GM20431 (cell line): Measurements from ENCODE around the gene BRMS1.
"Not testable (repeated sequence)": the region's sequence is repeated elsewhere in the genome, so short reads cannot be mapped to it uniquely, and the experiment has no call there.

Source experiments
- in situ Hi-C: fragments of 300-500 bp; cut with MseI, MboI; formaldehyde crosslinking; loops from one replicate; pipeline ENCODE4 v1.15.0; 2020; ENCODE audit warnings: low sequenced_read_pairs; ENCODE audit not compliant: unreplicated experiment

BRMS1 gene

GRCh38 chr11:66326261-66327111, 18.4 kb downstream of the BRMS1 start:
- in situ Hi-C loops, result no loop called here

- in situ Hi-C loops, result no loop called here
Observed at GRCh38 chr11:66325263-66325671, 19.6 kb downstream of the BRMS1 start.

- in situ Hi-C loops, result no loop called here
Observed at GRCh38 chr11:66324664-66325063, 20.2 kb downstream of the BRMS1 start.

GRCh38 chr11:66323684-66324083, 21.2 kb downstream of the BRMS1 start:
- in situ Hi-C loops, result no loop called here

GRCh38 chr11:66322732-66323427, 22.0 kb downstream of the BRMS1 start:
- in situ Hi-C loops, result no loop called here

GRCh38 chr11:66321606-66322005, 23.3 kb downstream of the BRMS1 start:
- in situ Hi-C loops, result no loop called here

- in situ Hi-C loops, result not testable (repeated sequence)
Observed at GRCh38 chr11:66320748-66321147, 24.2 kb downstream of the BRMS1 start.

- in situ Hi-C loops, result not testable (repeated sequence)
Observed at GRCh38 chr11:66320289-66320688, 24.6 kb downstream of the BRMS1 start.

GRCh38 chr11:66318600-66318970, 26.3 kb downstream of the BRMS1 start:
- in situ Hi-C loops, result no loop called here

- in situ Hi-C loops, result no loop called here
Observed at GRCh38 chr11:66317723-66318599, 26.9 kb downstream of the BRMS1 start.

- in situ Hi-C loops, result no loop called here
Observed at GRCh38 chr11:66317322-66317722, 27.6 kb downstream of the BRMS1 start.

GRCh38 chr11:66316849-66317251, 28.1 kb downstream of the BRMS1 start, which contains the start of gene CD248:
CD248 (minus strand) TSS chr11:66317044; CDS start chr11:66317027, 17 bp downstream.
- in situ Hi-C loops, result no loop called here

GRCh38 chr11:66315921-66316811, 28.7 kb downstream of the BRMS1 start:
- in situ Hi-C loops, result no loop called here

- in situ Hi-C loops, result no loop called here
Observed at GRCh38 chr11:66315498-66315885, 29.4 kb downstream of the BRMS1 start.

GRCh38 chr11:66314561-66315497, 30.1 kb downstream of the BRMS1 start:
- in situ Hi-C loops, result no loop called here

GRCh38 chr11:66314186-66314501, 30.8 kb downstream of the BRMS1 start:
- in situ Hi-C loops, result no loop called here

GRCh38 chr11:66313321-66314185, 31.4 kb downstream of the BRMS1 start:
- in situ Hi-C loops, result no loop called here
